HCT116 (cell line): ENCODE data around the gene CCDC9B. TPM values are rescaled to one million over a fixed set of nuclear protein-coding genes. Genes with fewer than 3 reads are reported as not detected.

Source experiments
- ATAC-seq: fragments of 200-7000 bp; cut with Tn5 transposase; 2 replicates; pipeline ENCODE4 v1.9.1; 2020; ENCODE audit warnings: mild to moderate bottlenecking, moderate library complexity
- BruUV-seq: library from RNA; stranded (reverse); fragments of 400-500 nt; replicated peaks from 2 replicates; lab custom pipeline; 2021; lab: Mats Ljungman, UMichigan
- CTCF ChIA-PET: fragments of 300-600 bp; sonication (Branson Sonifier 250); formaldehyde crosslinking; loops from one replicate; lab custom pipeline; 2021; ENCODE audit warnings: antibody characterized with exemption; lab: Charles Lee
- POLR2A ChIA-PET: fragments of 300-600, 350-600 bp; sonication (Branson Sonifier 250); formaldehyde crosslinking; loops from one replicate; lab custom pipeline; 2021; ENCODE audit warnings: antibody characterized with exemption; lab: Charles Lee
- RAD21 ChIA-PET, 2 experiments: fragments of 300-600 bp; sonication (Branson Sonifier 250); formaldehyde crosslinking; loops; one replicate each; lab custom pipeline; 2023; ENCODE audit warnings: low total read pairs in 2 of 2; ENCODE audit not compliant: uncharacterized antibody in 2 of 2, unreplicated experiment in 2 of 2, low non-redundant PET in 1 of 2; lab: Charles Lee
- DNase-seq: peaks from one replicate; pipeline ENCODE4 v3.0.0-alpha.2; 2010; ENCODE audit warnings: low read depth, low spot score
- H2AFZ ChIP-seq: fragments of 200-600 bp; shearing (Covaris generic), sonication (generic); 2 replicates; pipeline ENCODE4 v1.6.1; 2017; ENCODE audit warnings: low read depth, mixed run types, mixed read lengths, antibody characterized with exemption, low read length; ENCODE audit not compliant: poor library complexity, severe bottlenecking
- H3K27ac ChIP-seq: 2 replicates; pipeline ENCODE4 v1.5.1; 2012; ENCODE audit warnings: low read depth, low read length
- H3K27me3 ChIP-seq: fragments of 200-600 bp; sonication (generic); 2 replicates; pipeline ENCODE4 v1.6.1; 2016; ENCODE audit warnings: mixed run types, low read length, mixed read lengths; ENCODE audit not compliant: insufficient read depth
- H3K36me3 ChIP-seq, 2 experiments: fragments of 200-500 bp in 1 of 2; fragments of 200-600 bp in 1 of 2; sonication (Bioruptor generic) in 1 of 2; sonication (generic) in 1 of 2; 2 replicates each; pipeline versions ENCODE4 v1.5.1 to v1.6.1; 2014 to 2016; ENCODE audit warnings: low read length in 2 of 2, inconsistent platforms in 1 of 2, mixed read lengths in 1 of 2, mixed run types in 1 of 2; ENCODE audit not compliant: insufficient read depth in 2 of 2, control insufficient read depth in 1 of 2
- H3K4me1 ChIP-seq, 2 experiments: fragments of 200-600 bp in 1 of 2; sonication (generic) in 1 of 2; 2 replicates each; pipeline versions ENCODE4 v1.5.1 to v1.6.1; 2012 to 2017; ENCODE audit warnings: low read length in 2 of 2, inconsistent platforms in 1 of 2, mild to moderate bottlenecking in 1 of 2, mixed read lengths in 1 of 2, mixed run types in 1 of 2, moderate library complexity in 1 of 2; ENCODE audit not compliant: insufficient read depth in 2 of 2, control insufficient read depth in 1 of 2
- H3K4me2 ChIP-seq: fragments of 200-600 bp; sonication (generic); 2 replicates; pipeline ENCODE4 v1.6.1; 2017; ENCODE audit warnings: mixed run types, low read length, mixed read lengths
- H3K4me3 ChIP-seq, 2 experiments: fragments of 200-600 bp in 1 of 2; sonication (generic) in 1 of 2; replicated peaks in 1 of 2; 2 replicates each; pipeline ENCODE4 v1.5.1; 2011 to 2016; ENCODE audit warnings: low read length in 2 of 2, control low read depth in 1 of 2, low read depth in 1 of 2, mild to moderate bottlenecking in 1 of 2, mixed read lengths in 1 of 2, mixed run types in 1 of 2
- H3K79me2 ChIP-seq: fragments of 200-600 bp; sonication (generic); 2 replicates; pipeline ENCODE4 v1.6.1; 2017; ENCODE audit warnings: mild to moderate bottlenecking, mixed run types, low read length, moderate library complexity, mixed read lengths; ENCODE audit not compliant: insufficient read depth
- H3K9ac ChIP-seq: fragments of 200-600 bp; sonication (generic); 2 replicates; pipeline ENCODE4 v1.6.1; 2016; ENCODE audit warnings: low read length, mixed read lengths
- H3K9me2 ChIP-seq: fragments of 200-600 bp; sonication (generic), shearing (Covaris generic); 2 replicates; pipeline ENCODE4 v1.6.1; 2017; ENCODE audit warnings: mixed run types, mild to moderate bottlenecking, moderate library complexity; ENCODE audit not compliant: insufficient read depth
- H3K9me3 ChIP-seq, 2 experiments: fragments of 200-500 bp in 1 of 2; fragments of 200-600 bp in 1 of 2; sonication (Bioruptor generic) in 1 of 2; sonication (generic) in 1 of 2; 2 replicates each; pipeline ENCODE4 v1.6.1; 2014 to 2017; ENCODE audit warnings: low read length in 2 of 2, mixed read lengths in 2 of 2, inconsistent platforms in 1 of 2, low read depth in 1 of 2, mild to moderate bottlenecking in 1 of 2, mixed run types in 1 of 2, moderate library complexity in 1 of 2; ENCODE audit not compliant: control insufficient read depth in 1 of 2, insufficient read depth in 1 of 2
- H4K20me1 ChIP-seq: fragments of 200-600 bp; sonication (generic), shearing (Covaris generic); 2 replicates; pipeline ENCODE4 v1.6.1; 2017; ENCODE audit warnings: mixed run types, mild to moderate bottlenecking, moderate library complexity; ENCODE audit not compliant: insufficient read depth
- CBX3 ChIP-seq: IDR thresholded peaks from 2 replicates; pipeline ENCODE4 v1.6.1; 2012; ENCODE audit warnings: low read depth
- CEBPB ChIP-seq: IDR thresholded peaks from 2 replicates; pipeline ENCODE4 v1.6.1; 2012; ENCODE audit warnings: low read depth
- EGR1 ChIP-seq: IDR thresholded peaks from 2 replicates; pipeline ENCODE4 v1.6.1; 2012; ENCODE audit warnings: low read depth
- ELF1 ChIP-seq: IDR thresholded peaks from 2 replicates; pipeline ENCODE4 v1.6.1; 2012; ENCODE audit warnings: low read depth, borderline replicate concordance
- EZH2phosphoT487 ChIP-seq: fragments of 200-600 bp; IDR thresholded peaks from 2 replicates; pipeline ENCODE4 v1.6.1; 2018; ENCODE audit warnings: antibody characterized with exemption, borderline replicate concordance
- FOSL1 ChIP-seq: IDR thresholded peaks from 2 replicates; pipeline ENCODE4 v1.6.1; 2012; ENCODE audit warnings: low read depth
- JUND ChIP-seq: IDR thresholded peaks from 2 replicates; pipeline ENCODE4 v1.6.1; 2012
- MAX ChIP-seq: IDR thresholded peaks from 2 replicates; pipeline ENCODE4 v1.6.1; 2012
- POLR2A ChIP-seq: IDR thresholded peaks from 2 replicates; pipeline ENCODE4 v1.7.0; 2011; ENCODE audit warnings: borderline replicate concordance; ENCODE audit not compliant: insufficient read depth, insufficient read length; ENCODE audit errors: extremely low read depth
- RAD21 ChIP-seq: IDR thresholded peaks from 2 replicates; pipeline ENCODE4 v1.6.1; 2012; ENCODE audit warnings: low read depth, mild to moderate bottlenecking
- SIN3A ChIP-seq: IDR thresholded peaks from 2 replicates; pipeline ENCODE4 v1.6.1; 2012; ENCODE audit warnings: low read depth
- SP1 ChIP-seq: IDR thresholded peaks from 2 replicates; pipeline ENCODE4 v1.6.1; 2012; ENCODE audit warnings: low read depth
- SRF ChIP-seq: IDR thresholded peaks from 2 replicates; pipeline ENCODE4 v1.6.1; 2012; ENCODE audit warnings: low read depth
- TCF7L2 ChIP-seq: IDR thresholded peaks from 2 replicates; pipeline ENCODE4 v1.7.0; 2011; ENCODE audit warnings: borderline replicate concordance, inconsistent platforms; ENCODE audit not compliant: insufficient read depth, insufficient read length; ENCODE audit errors: extremely low read depth
- ZBTB33 ChIP-seq: IDR thresholded peaks from 2 replicates; pipeline ENCODE4 v1.6.1; 2011; ENCODE audit warnings: mild to moderate bottlenecking, low read length, moderate library complexity; ENCODE audit not compliant: insufficient replicate concordance; ENCODE audit errors: extremely low read depth
- ZFX ChIP-seq: fragments of 450-650 bp; IDR thresholded peaks from 2 replicates; pipeline ENCODE4 v1.6.1; 2017
- intact Hi-C: fragments of 100-400 bp; cut with micrococcal nuclease; formaldehyde crosslinking; loops from 2 replicates; pipeline ENCODE4 v1.10.0; 2022
- total RNA-seq: library from RNA; stranded (reverse); gene quantifications from one replicate; pipeline ENCODE4 v1.2.1, GENCODE V29; 2021; ENCODE audit not compliant: unreplicated experiment
- TF ChIP-seq, protein P1 (sequence below): IDR thresholded peaks from 2 replicates; pipeline ENCODE4 v1.6.1; 2012
- TF ChIP-seq, protein P2 (sequence below), 3 experiments: fragments of 200-600 bp in 1 of 3; sonication (generic) in 1 of 3; IDR thresholded peaks in 2 of 3; conservative IDR thresholded peaks in 1 of 3; 2 replicates each; pipeline ENCODE4 v1.5.1; 2012 to 2017; ENCODE audit warnings: low read depth in 2 of 3, low read length in 2 of 3, antibody characterized with exemption in 1 of 3, borderline replicate concordance in 1 of 3, control low read depth in 1 of 3, mild to moderate bottlenecking in 1 of 3, mixed read lengths in 1 of 3, mixed run types in 1 of 3, moderate library complexity in 1 of 3; ENCODE audit not compliant: insufficient read depth in 1 of 3

CCDC9B gene
- total RNA-seq, 1 experiment from 2014 or later, result 15.6 TPM

DNA sequence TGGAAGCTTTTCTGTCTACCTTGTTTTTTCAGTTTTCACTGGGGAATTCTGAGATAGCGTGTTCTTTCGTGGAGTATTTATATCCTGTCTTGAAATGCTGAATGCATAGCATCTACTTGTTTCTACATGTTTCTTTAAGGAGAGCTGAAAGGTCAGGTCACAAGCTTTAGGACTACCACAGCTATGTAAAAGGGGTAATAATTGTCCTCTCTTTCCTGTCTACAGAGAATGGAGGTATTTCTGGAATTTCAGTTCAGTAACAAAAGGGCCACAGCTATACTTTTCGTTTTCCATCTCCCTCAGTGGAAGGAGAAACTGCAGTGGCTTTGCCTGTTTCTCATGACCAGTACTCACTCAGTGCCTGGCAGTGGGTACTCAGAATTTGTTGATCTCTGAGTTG is 12.6 kb downstream of the CCDC9B start:
- Histone ChIP-seq H3K4me3 (no peak overlapping the region), H3K9me2 (no peaks in the 10 kb centered on the region), H4K20me1 (no peaks in the 10 kb centered on the region), H2AFZ (no peak overlapping the region), H3K36me3 (no peaks in the 10 kb centered on the region), H3K9me3 (no peaks in the 10 kb centered on the region), H3K27me3 (no peaks in the 10 kb centered on the region), H3K4me1 (peaks cover 0 to 8% of the 10 kb centered on the region in 2 experiments; a peak in 1 of 4 replicates), H3K9ac (no peak overlapping the region), H3K27ac (no peak overlapping the region), H3K4me2 (no peak overlapping the region), H3K79me2 (no peaks in the 10 kb centered on the region)
- RAD21 ChIA-PET, result no interaction called here
- POLR2A ChIA-PET, result no interaction called here
- no peak for DNase-seq
- TF ChIP-seq FOSL1 (no peak), SP1 (no peak), POLR2A (no peak), RAD21 (no peak), CEBPB (no peak), SRF (no peak), TCF7L2 (no peak), SIN3A (no peak), EZH2phosphoT487 (no peak), ZBTB33 (no peak), ELF1 (no peak), ZFX (no peak), CBX3 (no peak), EGR1 (no peak), MAX (no peak), JUND (no peak)
- TF ChIP-seq, protein P1, sequence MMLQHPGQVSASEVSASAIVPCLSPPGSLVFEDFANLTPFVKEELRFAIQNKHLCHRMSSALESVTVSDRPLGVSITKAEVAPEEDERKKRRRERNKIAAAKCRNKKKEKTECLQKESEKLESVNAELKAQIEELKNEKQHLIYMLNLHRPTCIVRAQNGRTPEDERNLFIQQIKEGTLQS, result no peak
- TF ChIP-seq, protein P2, sequence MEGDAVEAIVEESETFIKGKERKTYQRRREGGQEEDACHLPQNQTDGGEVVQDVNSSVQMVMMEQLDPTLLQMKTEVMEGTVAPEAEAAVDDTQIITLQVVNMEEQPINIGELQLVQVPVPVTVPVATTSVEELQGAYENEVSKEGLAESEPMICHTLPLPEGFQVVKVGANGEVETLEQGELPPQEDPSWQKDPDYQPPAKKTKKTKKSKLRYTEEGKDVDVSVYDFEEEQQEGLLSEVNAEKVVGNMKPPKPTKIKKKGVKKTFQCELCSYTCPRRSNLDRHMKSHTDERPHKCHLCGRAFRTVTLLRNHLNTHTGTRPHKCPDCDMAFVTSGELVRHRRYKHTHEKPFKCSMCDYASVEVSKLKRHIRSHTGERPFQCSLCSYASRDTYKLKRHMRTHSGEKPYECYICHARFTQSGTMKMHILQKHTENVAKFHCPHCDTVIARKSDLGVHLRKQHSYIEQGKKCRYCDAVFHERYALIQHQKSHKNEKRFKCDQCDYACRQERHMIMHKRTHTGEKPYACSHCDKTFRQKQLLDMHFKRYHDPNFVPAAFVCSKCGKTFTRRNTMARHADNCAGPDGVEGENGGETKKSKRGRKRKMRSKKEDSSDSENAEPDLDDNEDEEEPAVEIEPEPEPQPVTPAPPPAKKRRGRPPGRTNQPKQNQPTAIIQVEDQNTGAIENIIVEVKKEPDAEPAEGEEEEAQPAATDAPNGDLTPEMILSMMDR (IDR thresholded peaks at IDR 0.05 in 2 of 3, conservative IDR thresholded peaks at IDR 0.05 in 1 of 3; ENCODE audit: borderline replicate concordance in 1 of 3, insufficient read depth in 1 of 3, low read depth in 2 of 3, low read length in 2 of 3), result no peak
- CTCF ChIA-PET, result interaction anchor here (1.1 to 5.9 kb wide), 2 partner anchors 11 to 94 kb away, joined by 4 to 55 read pairs; partner anchors contain the start of gene CCDC9B
- BruUV-seq, result no TSS peak
- intact Hi-C loops, result no loop called here
- ATAC-seq, result no peak
